Measurements from ENCODE around the gene GNAL.
"Not testable (repeated sequence)": the region's sequence is repeated elsewhere in the genome, so short reads cannot be mapped to it uniquely, and the experiment has no call there.

GNAL gene

GRCh38 chr18:11847811-11848210, 158.7 kb downstream of the GNAL start:
- DNase-seq (ENCODE audit: extremely low read depth, low read depth): no peak

GRCh38 chr18:11849279-11849678, 160.2 kb downstream of the GNAL start:
- no peak for DNase-seq (ENCODE audit: extremely low read depth, low read depth)
- no peak for TF ChIP-seq CTCF (IDR thresholded peaks at IDR 0.05; ENCODE audit: low read depth, low read length)

More at GRCh38 chr18:11847811-11848210, 158.7 kb downstream of the GNAL start:
- no peak for TF ChIP-seq CTCF (IDR thresholded peaks at IDR 0.05; ENCODE audit: low read depth, low read length)

- peak; percentile 71 for DNase-seq (ENCODE audit: extremely low read depth, low read depth)
- TF ChIP-seq CTCF (IDR thresholded peaks at IDR 0.05; ENCODE audit: low read depth, low read length): no peak
These were observed 161.0 kb downstream of the GNAL start for GRCh38 chr18:11849841-11850634.

- TF ChIP-seq CTCF (IDR thresholded peaks at IDR 0.05; ENCODE audit: low read depth, low read length): no peak
- peak; percentile 30 for DNase-seq (ENCODE audit: extremely low read depth, low read depth)
These were observed 161.7 kb downstream of the GNAL start for GRCh38 chr18:11850821-11851145.

- peak; percentile 93 for DNase-seq (ENCODE audit: extremely low read depth, low read depth)
- TF ChIP-seq CTCF (IDR thresholded peaks at IDR 0.05; ENCODE audit: low read depth, low read length): no peak
These were observed 162.2 kb downstream of the GNAL start, which contains the start of gene CHMP1B for GRCh38 chr18:11851146-11851805. Gene CHMP1B (plus strand): TSS chr18:11851413. CDS start chr18:11851512, 99 bp downstream.

- TF ChIP-seq CTCF (IDR thresholded peaks at IDR 0.05; ENCODE audit: low read depth, low read length): no peak
- DNase-seq (ENCODE audit: extremely low read depth, low read depth): no peak
These were observed 162.8 kb downstream of the GNAL start for GRCh38 chr18:11851806-11852337.

- DNase-seq (ENCODE audit: extremely low read depth, low read depth): not testable (repeated sequence)
These were observed 165.5 kb downstream of the GNAL start for GRCh38 chr18:11854554-11854953.
